Fibroblast of villous mesenchyme (primary cell): ENCODE data around the gene FADS1. TPM values are rescaled to one million over a fixed set of nuclear protein-coding genes. Genes with fewer than 3 reads are reported as not detected.

Source experiments
- DNase-seq: peaks from one replicate; pipeline ENCODE4 v3.0.0-alpha.2; 2010; ENCODE audit warnings: low read depth
- H3K4me3 ChIP-seq: 2 replicates; pipeline ENCODE4 v1.5.1; 2011; ENCODE audit warnings: low read depth, mild to moderate bottlenecking, low read length
- total RNA-seq: library from RNA; depleted of rRNA; stranded (reverse); fragments of >200 nt; gene quantifications from 2 replicates; pipeline ENCODE4 v1.2.3, GENCODE V29; 2012
- TF ChIP-seq, protein P1 (sequence below): IDR thresholded peaks from 2 replicates; pipeline ENCODE4 v1.5.1; 2012; ENCODE audit warnings: low read depth, mild to moderate bottlenecking, low read length; ENCODE audit not compliant: insufficient read depth

The FADS1 gene
- total RNA-seq, 1 donor: 244 TPM

DNA sequence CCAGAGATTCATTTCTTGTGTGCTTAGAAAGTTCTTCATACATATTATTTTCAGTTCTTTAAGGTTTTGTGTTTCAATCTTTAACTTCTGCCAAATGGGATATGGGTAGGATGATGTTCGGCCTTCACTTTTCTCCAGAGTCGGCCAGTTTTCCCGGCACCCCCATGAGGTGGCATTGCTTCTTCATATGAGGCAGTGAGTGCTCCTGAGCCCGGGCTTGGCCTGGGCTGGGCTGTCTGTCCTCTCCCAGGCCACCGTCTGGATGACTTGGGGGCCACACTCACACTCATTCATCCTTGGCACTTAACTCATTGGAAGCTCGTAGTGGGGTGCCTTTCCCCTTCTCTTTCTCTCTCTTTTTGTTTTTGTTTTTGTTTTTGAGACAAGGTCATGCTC is 35.1 kb upstream of the FADS1 start:
- TF ChIP-seq, protein P1, sequence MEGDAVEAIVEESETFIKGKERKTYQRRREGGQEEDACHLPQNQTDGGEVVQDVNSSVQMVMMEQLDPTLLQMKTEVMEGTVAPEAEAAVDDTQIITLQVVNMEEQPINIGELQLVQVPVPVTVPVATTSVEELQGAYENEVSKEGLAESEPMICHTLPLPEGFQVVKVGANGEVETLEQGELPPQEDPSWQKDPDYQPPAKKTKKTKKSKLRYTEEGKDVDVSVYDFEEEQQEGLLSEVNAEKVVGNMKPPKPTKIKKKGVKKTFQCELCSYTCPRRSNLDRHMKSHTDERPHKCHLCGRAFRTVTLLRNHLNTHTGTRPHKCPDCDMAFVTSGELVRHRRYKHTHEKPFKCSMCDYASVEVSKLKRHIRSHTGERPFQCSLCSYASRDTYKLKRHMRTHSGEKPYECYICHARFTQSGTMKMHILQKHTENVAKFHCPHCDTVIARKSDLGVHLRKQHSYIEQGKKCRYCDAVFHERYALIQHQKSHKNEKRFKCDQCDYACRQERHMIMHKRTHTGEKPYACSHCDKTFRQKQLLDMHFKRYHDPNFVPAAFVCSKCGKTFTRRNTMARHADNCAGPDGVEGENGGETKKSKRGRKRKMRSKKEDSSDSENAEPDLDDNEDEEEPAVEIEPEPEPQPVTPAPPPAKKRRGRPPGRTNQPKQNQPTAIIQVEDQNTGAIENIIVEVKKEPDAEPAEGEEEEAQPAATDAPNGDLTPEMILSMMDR: no peak
- H3K4me3 ChIP-seq: no peak overlapping the region
- DNase-seq: no peak

- H3K4me3 ChIP-seq: no peak overlapping the region
- DNase-seq: no peak
- TF ChIP-seq, protein P1: no peak
Measured at GRCh38 chr11:61851113-61851899, 34.5 kb upstream of the FADS1 start.

DNA sequence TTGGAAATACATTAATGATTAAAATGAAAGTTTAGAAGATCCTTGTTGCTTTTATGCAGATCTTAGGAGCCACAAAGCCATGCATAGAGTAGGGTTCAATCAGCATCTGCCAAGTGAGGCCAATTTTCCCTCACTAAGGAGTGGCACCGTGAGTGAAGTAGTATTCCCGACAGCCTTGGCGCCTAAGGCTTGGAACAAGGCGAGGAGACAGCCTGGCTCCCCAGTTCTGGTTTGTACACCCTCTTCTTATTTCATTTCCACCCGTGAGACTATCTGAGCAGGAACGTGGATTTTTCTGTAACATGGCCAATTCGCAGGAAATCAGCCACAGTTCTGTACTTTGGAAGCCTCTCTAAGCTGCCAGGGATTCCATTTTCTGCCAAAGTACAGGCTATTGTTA is 33.9 kb upstream of the FADS1 start:
- H3K4me3 ChIP-seq: no peak overlapping the region
- no peak for DNase-seq
- TF ChIP-seq, protein P1: no peak

- TF ChIP-seq, protein P1: no peak
- H3K4me3 ChIP-seq: no peak overlapping the region
- no peak for DNase-seq
Measured at GRCh38 chr11:61848631-61849030, 31.8 kb upstream of the FADS1 start.

GRCh38 chr11:61847914-61848581 is 31.2 kb upstream of the FADS1 start:
- TF ChIP-seq, protein P1: no peak
- DNase-seq: no peak
- H3K4me3 ChIP-seq: no peak overlapping the region

- H3K4me3 ChIP-seq: no peak overlapping the region
- TF ChIP-seq, protein P1: no peak
- no peak for DNase-seq
Measured at GRCh38 chr11:61846362-61847020, 29.7 kb upstream of the FADS1 start.
